ENCODE results near the gene PPIA. TPM values are rescaled to one million over a fixed set of nuclear protein-coding genes. Genes with fewer than 3 reads are reported as not detected.

The PPIA gene
- total and polyA plus RNA-seq, 4 donors = 1,416 to 5,113 (median 2,465) TPM

DNA sequence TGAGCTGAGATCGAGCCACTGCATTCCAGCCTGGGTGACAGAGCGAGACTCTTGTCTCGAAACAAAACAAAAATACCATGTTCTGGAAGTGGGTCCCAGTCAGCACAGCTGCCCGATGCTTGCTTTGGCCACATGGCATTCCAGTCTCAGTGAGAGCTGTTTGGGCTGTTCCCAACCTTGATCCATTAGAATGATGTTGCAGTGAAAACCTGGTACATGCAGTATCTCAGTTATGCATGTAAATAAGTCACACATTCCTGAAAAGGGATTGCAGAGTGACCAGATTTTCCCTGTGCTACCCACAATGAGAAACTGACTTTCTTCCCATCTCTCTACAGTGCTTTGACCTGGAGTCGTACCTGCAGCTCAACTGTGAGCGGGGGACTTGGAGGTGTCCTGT is 32.4 kb upstream of the PPIA start:
- H3K27me3 ChIP-seq (ENCODE audit: control insufficient read depth in 3 of 3, insufficient read depth in 3 of 3, low read length in 2 of 3) = no peaks in the 10 kb centered on the region
- ATAC-seq (ENCODE audit: insufficient read depth, low FRiP score) = no peak
- no peak overlapping the region for H3K4me3 ChIP-seq
- TF ChIP-seq, protein P1, sequence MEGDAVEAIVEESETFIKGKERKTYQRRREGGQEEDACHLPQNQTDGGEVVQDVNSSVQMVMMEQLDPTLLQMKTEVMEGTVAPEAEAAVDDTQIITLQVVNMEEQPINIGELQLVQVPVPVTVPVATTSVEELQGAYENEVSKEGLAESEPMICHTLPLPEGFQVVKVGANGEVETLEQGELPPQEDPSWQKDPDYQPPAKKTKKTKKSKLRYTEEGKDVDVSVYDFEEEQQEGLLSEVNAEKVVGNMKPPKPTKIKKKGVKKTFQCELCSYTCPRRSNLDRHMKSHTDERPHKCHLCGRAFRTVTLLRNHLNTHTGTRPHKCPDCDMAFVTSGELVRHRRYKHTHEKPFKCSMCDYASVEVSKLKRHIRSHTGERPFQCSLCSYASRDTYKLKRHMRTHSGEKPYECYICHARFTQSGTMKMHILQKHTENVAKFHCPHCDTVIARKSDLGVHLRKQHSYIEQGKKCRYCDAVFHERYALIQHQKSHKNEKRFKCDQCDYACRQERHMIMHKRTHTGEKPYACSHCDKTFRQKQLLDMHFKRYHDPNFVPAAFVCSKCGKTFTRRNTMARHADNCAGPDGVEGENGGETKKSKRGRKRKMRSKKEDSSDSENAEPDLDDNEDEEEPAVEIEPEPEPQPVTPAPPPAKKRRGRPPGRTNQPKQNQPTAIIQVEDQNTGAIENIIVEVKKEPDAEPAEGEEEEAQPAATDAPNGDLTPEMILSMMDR (IDR thresholded peaks at IDR 0.05; ENCODE audit: control extremely low read depth, extremely low read depth) = no peak
- no peaks in the 10 kb centered on the region for H3K9me3 ChIP-seq (ENCODE audit: control insufficient read depth in 4 of 4, insufficient read depth in 3 of 4, low read length in 3 of 4)
- H3K27ac ChIP-seq (ENCODE audit: low read depth in 1 of 2, low read length in 1 of 2) = no peak overlapping the region
- H3K9ac ChIP-seq (ENCODE audit: insufficient read depth in 1 of 2, low read length in 2 of 2) = no peak overlapping the region
- H3K36me3 ChIP-seq (ENCODE audit: control insufficient read depth in 4 of 4, insufficient read depth in 4 of 4, low read length in 4 of 4) = peaks cover 20 to 89% (median 22%) of the 10 kb centered on the region in 4 donors
- no peak for DNase-seq
- 95 to 96% methylated on average over 6 of the region's 6 CpGs for WGBS, 2 donors
- peaks cover 0 to 22% (median 11%) of the 10 kb centered on the region in 5 donors for H3K4me1 ChIP-seq (ENCODE audit: control insufficient read depth in 5 of 5, insufficient read depth in 5 of 5, low read length in 5 of 5)

DNA sequence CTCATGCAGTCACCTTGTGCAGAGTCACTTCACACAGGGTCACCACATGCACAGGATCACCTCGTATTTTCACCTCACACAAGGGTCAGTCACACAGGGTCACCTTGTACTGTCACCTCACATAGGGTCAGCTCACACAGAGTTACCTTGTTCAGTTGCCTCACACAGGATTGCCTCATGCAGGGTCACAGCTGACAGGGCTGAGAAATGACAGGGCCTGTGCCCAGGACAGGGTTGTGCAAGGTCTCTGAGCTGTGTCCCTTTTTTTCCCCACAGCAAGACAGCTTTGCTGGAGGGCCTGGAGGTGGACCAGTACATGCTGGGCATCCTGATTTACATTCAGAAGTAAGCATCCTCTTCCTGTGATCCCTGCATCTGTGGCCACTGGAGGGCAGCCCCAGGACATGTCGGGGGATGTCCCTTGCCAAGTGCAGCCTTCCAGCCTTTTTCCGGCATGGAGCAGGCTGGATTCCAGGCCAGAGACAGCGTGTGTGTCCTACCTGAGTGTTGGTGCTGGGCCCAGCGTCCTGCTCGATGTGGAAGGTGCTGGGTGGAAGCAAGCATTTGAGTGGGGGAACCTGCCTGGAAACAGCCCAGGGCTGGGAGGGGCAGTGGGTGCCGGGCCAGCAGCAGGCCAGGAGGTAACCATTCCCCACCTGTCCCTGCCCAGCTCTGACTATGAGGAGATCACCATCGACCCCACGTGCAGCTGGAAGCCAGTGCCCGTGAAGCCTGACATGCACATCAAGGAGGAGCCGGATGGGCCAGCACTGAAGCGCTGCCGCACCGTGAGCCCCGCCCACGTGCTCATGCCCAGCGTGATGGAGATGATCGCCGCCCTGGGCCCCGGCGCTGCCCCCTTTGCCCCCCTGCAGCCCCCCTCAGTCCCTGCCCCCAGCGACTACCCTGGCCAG is 31.6 kb upstream of the PPIA start:
- no peak overlapping the region for H3K4me3 ChIP-seq
- no peak overlapping the region for H3K27ac ChIP-seq (ENCODE audit: low read depth in 1 of 2, low read length in 1 of 2)
- TF ChIP-seq, protein P1 (IDR thresholded peaks at IDR 0.05; ENCODE audit: control extremely low read depth, extremely low read depth) = no peak
- peaks cover 4 to 31% (median 16%) of the 10 kb centered on the region in 5 donors for H3K4me1 ChIP-seq (ENCODE audit: control insufficient read depth in 5 of 5, insufficient read depth in 5 of 5, low read length in 5 of 5)
- no peak for DNase-seq
- peaks cover 16 to 81% (median 22%) of the 10 kb centered on the region in 4 donors for H3K36me3 ChIP-seq (ENCODE audit: control insufficient read depth in 4 of 4, insufficient read depth in 4 of 4, low read length in 4 of 4)
- no peak for ATAC-seq (ENCODE audit: insufficient read depth, low FRiP score)
- 89 to 91% methylated on average over 22 of the region's 22 CpGs for WGBS, 2 donors
- H3K9ac ChIP-seq (ENCODE audit: insufficient read depth in 1 of 2, low read length in 2 of 2) = no peak overlapping the region
- H3K27me3 ChIP-seq (ENCODE audit: control insufficient read depth in 3 of 3, insufficient read depth in 3 of 3, low read length in 2 of 3) = no peaks in the 10 kb centered on the region
- no peaks in the 10 kb centered on the region for H3K9me3 ChIP-seq (ENCODE audit: control insufficient read depth in 4 of 4, insufficient read depth in 3 of 4, low read length in 3 of 4)

DNA sequence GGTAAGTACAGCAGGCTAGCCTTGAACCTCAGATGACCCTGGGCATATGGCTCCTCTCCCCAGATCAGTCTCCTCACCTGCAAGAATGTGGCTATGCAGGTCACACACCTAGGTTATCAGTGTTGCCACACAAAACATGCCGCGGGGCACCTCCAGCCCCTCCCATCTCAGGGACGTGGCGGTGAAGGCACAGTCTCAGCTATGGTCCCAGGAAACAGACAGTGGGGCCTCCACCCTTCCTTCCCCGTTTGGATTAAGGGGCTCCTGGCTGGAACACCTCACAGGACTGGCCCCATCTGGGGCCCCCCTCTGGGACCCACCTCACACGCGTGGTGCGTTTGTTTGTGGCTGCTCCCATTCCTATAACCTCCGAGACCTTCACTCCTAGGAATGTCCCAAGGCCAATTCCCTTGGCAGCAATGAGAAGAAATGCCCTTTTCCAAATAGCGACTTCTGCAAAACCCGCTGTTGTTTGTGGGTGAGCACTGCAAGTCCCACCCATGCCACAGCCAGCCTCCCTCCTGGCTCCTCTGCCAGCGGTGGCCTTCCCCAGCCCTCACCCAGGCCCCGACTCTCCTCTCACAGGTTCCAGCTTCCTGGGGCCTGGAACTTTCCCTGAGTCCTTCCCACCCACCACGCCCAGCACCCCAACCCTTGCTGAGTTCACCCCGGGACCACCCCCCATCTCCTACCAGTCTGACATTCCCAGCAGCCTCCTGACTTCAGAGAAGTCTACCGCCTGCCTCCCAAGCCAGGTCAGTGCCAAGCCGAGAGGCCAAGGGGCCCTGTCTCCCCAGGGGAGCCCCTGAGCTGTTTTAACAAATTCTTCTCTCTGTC is 30.7 kb upstream of the PPIA start:
- WGBS, 2 donors = 91 to 92% methylated on average over 17 of the region's 17 CpGs
- H3K9ac ChIP-seq (ENCODE audit: insufficient read depth in 1 of 2, low read length in 2 of 2) = no peak overlapping the region
- ATAC-seq (ENCODE audit: insufficient read depth, low FRiP score) = no peak
- TF ChIP-seq, protein P1 (IDR thresholded peaks at IDR 0.05; ENCODE audit: control extremely low read depth, extremely low read depth) = no peak
- no peak for DNase-seq
- H3K9me3 ChIP-seq (ENCODE audit: control insufficient read depth in 4 of 4, insufficient read depth in 3 of 4, low read length in 3 of 4) = no peaks in the 10 kb centered on the region
- no peak overlapping the region for H3K4me3 ChIP-seq
- H3K36me3 ChIP-seq (ENCODE audit: control insufficient read depth in 4 of 4, insufficient read depth in 4 of 4, low read length in 4 of 4) = peaks cover 16 to 75% (median 20%) of the 10 kb centered on the region in 4 donors
- H3K4me1 ChIP-seq (ENCODE audit: control insufficient read depth in 5 of 5, insufficient read depth in 5 of 5, low read length in 5 of 5) = peaks cover 4 to 36% (median 16%) of the 10 kb centered on the region in 5 donors
- no peak overlapping the region for H3K27ac ChIP-seq (ENCODE audit: low read depth in 1 of 2, low read length in 1 of 2)
- H3K27me3 ChIP-seq (ENCODE audit: control insufficient read depth in 3 of 3, insufficient read depth in 3 of 3, low read length in 2 of 3) = no peaks in the 10 kb centered on the region

Measured in lung (tissue), 12 donors.